Measurements from ENCODE around the gene CLCNKB. TPM values are rescaled to one million over a fixed set of nuclear protein-coding genes. Genes with fewer than 3 reads are reported as not detected.

The CLCNKB gene
- total and polyA plus RNA-seq, 2 of the 13 experiments (the other 11 are each of a cell fraction or from before 2014, with no cell fraction given), result 0.04 TPM; not detected in 1

DNA sequence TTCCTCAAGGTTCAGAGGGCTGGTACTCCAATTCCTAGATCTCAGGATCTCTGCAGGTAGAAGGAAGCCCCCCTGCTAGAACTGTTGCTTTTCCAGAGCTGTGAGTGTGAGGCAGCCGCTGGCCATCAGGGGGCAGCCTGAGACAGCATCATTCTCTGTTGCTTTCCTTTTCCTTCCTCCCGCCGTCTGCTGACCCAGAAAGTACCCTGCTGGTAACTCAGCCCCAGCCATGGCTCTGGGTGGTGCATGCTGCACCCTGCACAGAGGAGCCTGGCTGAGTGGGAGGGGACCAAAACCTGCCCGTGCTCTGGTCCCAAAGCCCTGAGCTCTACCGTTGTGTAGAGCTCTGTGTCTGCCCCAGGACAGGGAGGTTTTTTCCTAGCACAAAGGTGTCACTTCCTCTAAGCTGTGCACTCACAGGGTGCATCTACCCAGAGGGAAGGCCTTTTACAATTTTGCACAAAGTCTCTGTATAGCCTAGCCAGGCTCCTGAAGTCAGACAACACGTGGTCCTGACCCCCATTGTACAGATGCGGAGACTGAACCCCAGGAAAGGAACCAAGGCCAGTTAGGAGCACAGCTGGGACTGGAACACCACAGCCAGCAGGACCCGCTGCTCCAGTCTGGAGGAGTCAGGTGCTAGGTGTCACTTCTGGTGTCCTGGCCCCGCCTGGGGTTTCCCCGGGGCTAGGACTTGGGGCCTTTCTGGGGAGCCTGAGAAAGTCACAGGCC, 35.5 kb downstream of the CLCNKB start (continued):
- TF ChIP-seq ZNF766 (CRISPR knock-in tag; IDR thresholded peaks at IDR 0.05; ENCODE audit: borderline replicate concordance), result no peak
- TF ChIP-seq, protein P1, sequence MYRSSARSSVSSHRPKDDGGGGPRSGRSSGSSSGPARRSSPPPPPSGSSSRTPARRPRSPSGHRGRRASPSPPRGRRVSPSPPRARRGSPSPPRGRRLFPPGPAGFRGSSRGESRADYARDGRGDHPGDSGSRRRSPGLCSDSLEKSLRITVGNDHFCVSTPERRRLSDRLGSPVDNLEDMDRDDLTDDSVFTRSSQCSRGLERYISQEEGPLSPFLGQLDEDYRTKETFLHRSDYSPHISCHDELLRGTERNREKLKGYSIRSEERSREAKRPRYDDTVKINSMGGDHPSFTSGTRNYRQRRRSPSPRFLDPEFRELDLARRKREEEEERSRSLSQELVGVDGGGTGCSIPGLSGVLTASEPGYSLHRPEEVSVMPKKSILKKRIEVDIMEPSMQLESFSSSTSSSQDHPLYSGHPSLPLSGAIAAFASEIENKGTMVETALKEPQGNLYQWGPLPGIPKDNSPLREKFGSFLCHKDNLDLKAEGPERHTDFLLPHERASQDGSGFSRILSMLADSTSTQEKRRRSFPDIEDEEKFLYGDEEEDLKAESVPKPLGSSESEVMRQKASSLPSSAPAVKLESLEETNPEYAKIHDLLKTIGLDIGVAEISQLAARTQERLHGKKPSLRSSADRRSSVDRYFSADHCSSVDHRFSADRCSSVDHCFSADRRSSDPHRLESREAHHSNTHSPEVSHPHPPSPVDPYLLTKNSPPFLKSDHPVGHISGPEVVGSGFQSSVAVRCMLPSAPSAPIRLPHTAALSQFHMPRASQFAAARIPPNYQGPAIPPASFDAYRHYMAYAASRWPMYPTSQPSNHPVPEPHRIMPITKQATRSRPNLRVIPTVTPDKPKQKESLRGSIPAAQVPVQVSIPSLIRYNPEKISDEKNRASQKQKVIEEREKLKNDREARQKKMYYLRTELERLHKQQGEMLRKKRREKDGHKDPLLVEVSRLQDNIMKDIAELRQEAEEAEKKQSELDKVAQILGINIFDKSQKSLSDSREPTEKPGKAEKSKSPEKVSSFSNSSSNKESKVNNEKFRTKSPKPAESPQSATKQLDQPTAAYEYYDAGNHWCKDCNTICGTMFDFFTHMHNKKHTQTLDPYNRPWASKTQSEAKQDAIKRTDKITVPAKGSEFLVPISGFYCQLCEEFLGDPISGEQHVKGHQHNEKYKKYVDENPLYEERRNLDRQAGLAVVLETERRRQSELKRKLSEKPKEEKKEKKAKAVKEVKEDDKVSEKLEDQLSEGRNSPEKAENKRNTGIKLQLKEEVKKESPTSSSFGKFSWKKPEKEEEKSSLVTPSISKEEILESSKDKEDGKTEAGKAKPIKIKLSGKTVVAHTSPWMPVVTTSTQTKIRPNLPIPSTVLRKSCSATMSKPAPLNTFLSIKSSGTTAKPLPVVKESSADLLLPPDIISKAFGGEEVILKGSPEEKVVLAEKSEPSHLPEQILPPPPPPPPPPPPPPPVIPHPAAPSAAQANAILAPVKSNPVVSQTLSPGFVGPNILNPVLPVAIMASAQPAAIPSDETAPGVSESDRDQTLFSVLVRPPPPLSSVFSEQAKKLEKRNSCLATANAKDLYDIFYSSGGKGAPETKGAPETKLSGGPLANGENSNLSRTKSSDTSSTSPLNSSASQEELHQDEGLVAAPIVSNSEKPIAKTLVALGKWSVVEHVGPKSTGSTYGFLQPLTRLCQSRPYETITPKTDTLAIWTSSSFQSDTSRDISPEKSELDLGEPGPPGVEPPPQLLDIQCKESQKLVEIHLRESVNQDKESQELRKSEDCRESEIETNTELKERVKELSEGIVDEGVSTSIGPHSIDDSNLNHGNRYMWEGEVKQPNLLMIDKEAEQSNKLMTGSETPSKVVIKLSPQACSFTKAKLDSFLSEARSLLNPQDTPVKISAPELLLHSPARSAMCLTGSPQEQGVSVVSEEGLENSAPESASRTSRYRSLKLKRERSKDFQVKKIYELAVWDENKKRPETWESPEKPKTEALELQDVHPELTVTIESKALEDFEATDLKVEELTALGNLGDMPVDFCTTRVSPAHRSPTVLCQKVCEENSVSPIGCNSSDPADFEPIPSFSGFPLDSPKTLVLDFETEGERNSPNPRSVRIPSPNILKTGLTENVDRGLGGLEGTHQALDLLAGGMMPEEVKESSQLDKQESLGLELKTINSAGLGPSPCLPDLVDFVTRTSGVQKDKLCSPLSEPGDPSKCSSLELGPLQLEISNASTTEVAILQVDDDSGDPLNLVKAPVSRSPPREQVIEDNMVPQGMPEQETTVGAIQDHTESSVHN (CRISPR knock-in tag; IDR thresholded peaks at IDR 0.05), result no peak
- no peak for TF ChIP-seq ZNF292 (CRISPR knock-in tag; IDR thresholded peaks at IDR 0.05; ENCODE audit: borderline replicate concordance, low read depth)
- no peak for TF ChIP-seq ZNF496 (CRISPR knock-in tag; IDR thresholded peaks at IDR 0.05; ENCODE audit: insufficient replicate concordance)
- TF ChIP-seq ZNF710 (CRISPR knock-in tag; IDR thresholded peaks at IDR 0.05; ENCODE audit: borderline replicate concordance), result peak; percentile 59; the same call in 1 of the 2 replicates
- TF ChIP-seq ONECUT2 (CRISPR knock-in tag; IDR thresholded peaks at IDR 0.05), result no peak
- peak; percentile 25; the same call in 1 of the 2 replicates for TF ChIP-seq MED1 (CRISPR knock-in tag; IDR thresholded peaks at IDR 0.05)
- TF ChIP-seq BRD4 (CRISPR knock-in tag; IDR thresholded peaks at IDR 0.05), result no peak
- TF ChIP-seq, protein P2, sequence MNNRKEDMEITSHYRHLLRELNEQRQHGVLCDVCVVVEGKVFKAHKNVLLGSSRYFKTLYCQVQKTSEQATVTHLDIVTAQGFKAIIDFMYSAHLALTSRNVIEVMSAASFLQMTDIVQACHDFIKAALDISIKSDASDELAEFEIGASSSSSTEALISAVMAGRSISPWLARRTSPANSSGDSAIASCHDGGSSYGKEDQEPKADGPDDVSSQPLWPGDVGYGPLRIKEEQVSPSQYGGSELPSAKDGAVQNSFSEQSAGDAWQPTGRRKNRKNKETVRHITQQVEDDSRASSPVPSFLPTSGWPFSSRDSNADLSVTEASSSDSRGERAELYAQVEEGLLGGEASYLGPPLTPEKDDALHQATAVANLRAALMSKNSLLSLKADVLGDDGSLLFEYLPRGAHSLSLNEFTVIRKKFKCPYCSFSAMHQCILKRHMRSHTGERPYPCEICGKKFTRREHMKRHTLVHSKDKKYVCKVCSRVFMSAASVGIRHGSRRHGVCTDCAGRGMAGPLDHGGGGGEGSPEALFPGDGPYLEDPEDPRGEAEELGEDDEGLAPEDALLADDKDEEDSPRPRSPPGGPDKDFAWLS (CRISPR knock-in tag; IDR thresholded peaks at IDR 0.05; ENCODE audit: borderline replicate concordance), result no peak
- TF ChIP-seq ZFX (CRISPR knock-in tag; IDR thresholded peaks at IDR 0.05; ENCODE audit: low read depth), result no peak; the same call in 1 of the 2 replicates
- peak; percentile 19; the same call in 1 of the 2 replicates for TF ChIP-seq ZFP91 (CRISPR knock-in tag; IDR thresholded peaks at IDR 0.05; ENCODE audit: borderline replicate concordance)
- TF ChIP-seq DNMT1 (CRISPR knock-in tag; IDR thresholded peaks at IDR 0.05), result peak; percentile 65; the same call in 1 of the 2 replicates
- TF ChIP-seq MEIS2 (CRISPR knock-in tag; IDR thresholded peaks at IDR 0.05), result no peak
- TF ChIP-seq MEF2D (CRISPR knock-in tag; IDR thresholded peaks at IDR 0.05), result 0 out of 2 replicates have a peak, but pooled peaks have one; percentile 22

All from HepG2 (cell line).